ENCODE results near the gene B9D1.

DNA sequence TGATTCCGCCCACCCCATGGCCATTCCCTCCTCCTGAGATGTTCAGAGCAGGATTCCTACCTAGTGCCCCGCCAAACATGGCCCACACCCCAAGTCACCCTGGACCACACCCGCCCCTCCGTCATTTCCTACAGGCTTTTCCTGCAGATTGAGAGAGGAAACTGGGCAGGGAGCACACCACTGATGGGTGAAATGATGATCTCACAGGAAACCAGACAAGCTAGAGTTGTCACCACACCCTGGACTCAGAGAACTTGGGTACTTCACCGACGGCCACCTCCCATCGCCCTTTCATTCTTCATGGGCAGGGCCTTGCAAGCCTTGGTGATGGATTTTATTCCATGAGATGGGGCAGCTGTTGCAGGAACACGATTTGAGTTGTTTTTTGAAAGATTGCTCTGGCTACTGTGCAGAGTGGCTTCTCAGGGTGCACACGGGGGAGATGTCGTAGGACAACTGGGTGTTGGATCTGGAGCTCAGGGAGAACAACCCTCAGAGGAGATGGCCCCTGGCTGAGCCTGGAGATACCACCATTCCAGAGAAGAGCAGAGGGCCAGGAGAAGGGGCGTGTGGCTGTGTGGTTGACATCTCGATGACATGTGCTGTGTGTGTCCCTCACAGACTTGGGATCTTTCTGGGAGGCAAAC, 7.4 kb upstream of the B9D1 start:
- TF ChIP-seq, protein P1, sequence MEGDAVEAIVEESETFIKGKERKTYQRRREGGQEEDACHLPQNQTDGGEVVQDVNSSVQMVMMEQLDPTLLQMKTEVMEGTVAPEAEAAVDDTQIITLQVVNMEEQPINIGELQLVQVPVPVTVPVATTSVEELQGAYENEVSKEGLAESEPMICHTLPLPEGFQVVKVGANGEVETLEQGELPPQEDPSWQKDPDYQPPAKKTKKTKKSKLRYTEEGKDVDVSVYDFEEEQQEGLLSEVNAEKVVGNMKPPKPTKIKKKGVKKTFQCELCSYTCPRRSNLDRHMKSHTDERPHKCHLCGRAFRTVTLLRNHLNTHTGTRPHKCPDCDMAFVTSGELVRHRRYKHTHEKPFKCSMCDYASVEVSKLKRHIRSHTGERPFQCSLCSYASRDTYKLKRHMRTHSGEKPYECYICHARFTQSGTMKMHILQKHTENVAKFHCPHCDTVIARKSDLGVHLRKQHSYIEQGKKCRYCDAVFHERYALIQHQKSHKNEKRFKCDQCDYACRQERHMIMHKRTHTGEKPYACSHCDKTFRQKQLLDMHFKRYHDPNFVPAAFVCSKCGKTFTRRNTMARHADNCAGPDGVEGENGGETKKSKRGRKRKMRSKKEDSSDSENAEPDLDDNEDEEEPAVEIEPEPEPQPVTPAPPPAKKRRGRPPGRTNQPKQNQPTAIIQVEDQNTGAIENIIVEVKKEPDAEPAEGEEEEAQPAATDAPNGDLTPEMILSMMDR (IDR thresholded peaks at IDR 0.05; ENCODE audit: borderline replicate concordance, extremely low read depth, low read length, poor library complexity, severe bottlenecking) = no peak
- TF ChIP-seq EZH2 (IDR thresholded peaks at IDR 0.05; ENCODE audit: borderline replicate concordance, low read depth, low read length, severe bottlenecking) = no peak
